Endothelial cell of umbilical vein (primary cell): ENCODE results near the gene VPS35L.

ENCODE experiments used
- EZH2 ChIP-seq: IDR thresholded peaks from 2 replicates; pipeline ENCODE4 v1.6.1; 2012; ENCODE audit warnings: borderline replicate concordance, low read depth, mild to moderate bottlenecking, moderate library complexity, low read length, inconsistent platforms; ENCODE audit not compliant: severe bottlenecking
- JUN ChIP-seq: IDR thresholded peaks from 2 replicates; pipeline ENCODE4 v1.6.1; 2011; ENCODE audit warnings: borderline replicate concordance, low read depth; ENCODE audit not compliant: insufficient read length, insufficient read depth
- POLR2A ChIP-seq: IDR thresholded peaks from 2 replicates; pipeline ENCODE4 v1.6.1; 2012; ENCODE audit warnings: low read depth, mild to moderate bottlenecking, control low read depth, low read length
- POLR2AphosphoS5 ChIP-seq: IDR thresholded peaks from 2 replicates; pipeline ENCODE4 v1.6.1; 2012; ENCODE audit warnings: low read depth, mild to moderate bottlenecking, control low read depth, low read length, moderate library complexity; ENCODE audit not compliant: insufficient read depth
- TF ChIP-seq, protein P1 (sequence below), 2 donors: IDR thresholded peaks; 1 replicate in 1 of 2; 2 replicates in 1 of 2; pipeline ENCODE4 v1.5.1; 2011; ENCODE audit warnings: low read length in 2 of 2, mild to moderate bottlenecking in 2 of 2, moderate library complexity in 2 of 2, control low read depth in 1 of 2, inconsistent platforms in 1 of 2, low read depth in 1 of 2; ENCODE audit not compliant: insufficient read depth in 1 of 2; ENCODE audit errors: extremely low read depth in 1 of 2

DNA sequence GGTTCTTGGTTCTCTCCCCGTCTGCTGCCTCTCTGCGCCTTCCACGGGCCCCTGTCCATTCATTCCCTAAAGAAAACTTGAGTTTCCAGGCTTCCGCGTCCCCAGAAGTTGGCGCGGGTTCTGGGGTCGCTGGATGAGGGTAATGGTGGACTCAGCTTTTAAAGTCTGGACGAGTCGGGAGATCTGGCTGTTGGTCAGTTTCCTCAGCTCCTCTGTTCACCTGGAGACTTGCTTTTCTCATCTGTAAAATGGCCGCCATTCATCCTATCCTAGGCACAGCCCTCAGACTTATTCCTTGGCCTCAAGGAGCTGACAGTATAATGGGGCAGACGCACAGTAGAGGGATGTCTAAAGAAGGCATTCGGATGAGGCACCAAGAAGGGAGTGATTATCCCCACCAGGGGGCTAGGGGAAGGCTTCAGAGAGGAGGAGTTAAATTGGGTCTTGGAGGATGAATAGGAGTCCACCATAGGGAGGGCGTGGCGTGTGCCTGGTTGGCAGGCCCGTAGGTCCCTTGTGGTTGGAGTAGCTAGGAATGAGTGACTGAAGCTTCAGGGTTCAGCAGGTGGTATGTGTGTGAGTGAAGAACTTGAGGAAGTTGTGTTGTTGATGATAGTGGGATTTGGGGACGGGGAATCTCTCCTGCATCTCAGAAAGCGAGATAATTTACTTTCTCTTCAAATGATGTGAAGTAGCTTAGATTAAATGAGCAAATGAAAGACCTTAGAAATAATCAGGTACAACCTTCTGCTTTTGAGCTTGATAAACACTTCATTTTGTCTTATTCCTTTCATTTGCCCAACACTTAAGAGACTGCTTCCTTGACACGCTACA lies 652 bp downstream of the VPS35L start:
- TF ChIP-seq, protein P1, sequence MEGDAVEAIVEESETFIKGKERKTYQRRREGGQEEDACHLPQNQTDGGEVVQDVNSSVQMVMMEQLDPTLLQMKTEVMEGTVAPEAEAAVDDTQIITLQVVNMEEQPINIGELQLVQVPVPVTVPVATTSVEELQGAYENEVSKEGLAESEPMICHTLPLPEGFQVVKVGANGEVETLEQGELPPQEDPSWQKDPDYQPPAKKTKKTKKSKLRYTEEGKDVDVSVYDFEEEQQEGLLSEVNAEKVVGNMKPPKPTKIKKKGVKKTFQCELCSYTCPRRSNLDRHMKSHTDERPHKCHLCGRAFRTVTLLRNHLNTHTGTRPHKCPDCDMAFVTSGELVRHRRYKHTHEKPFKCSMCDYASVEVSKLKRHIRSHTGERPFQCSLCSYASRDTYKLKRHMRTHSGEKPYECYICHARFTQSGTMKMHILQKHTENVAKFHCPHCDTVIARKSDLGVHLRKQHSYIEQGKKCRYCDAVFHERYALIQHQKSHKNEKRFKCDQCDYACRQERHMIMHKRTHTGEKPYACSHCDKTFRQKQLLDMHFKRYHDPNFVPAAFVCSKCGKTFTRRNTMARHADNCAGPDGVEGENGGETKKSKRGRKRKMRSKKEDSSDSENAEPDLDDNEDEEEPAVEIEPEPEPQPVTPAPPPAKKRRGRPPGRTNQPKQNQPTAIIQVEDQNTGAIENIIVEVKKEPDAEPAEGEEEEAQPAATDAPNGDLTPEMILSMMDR (IDR thresholded peaks at IDR 0.05; ENCODE audit: extremely low read depth in 1 of 2, insufficient read depth in 1 of 2, low read depth in 1 of 2, low read length in 2 of 2): peak in 1 of 2 donors; percentile 20
- no peak for TF ChIP-seq EZH2
- TF ChIP-seq POLR2A: no peak
- TF ChIP-seq POLR2AphosphoS5: no peak
- TF ChIP-seq JUN: no peak
